ENCODE results near the gene TMX1. TPM values are rescaled to one million over a fixed set of nuclear protein-coding genes. Genes with fewer than 3 reads are reported as not detected.

TMX1 gene
- total and polyA plus RNA-seq, 5 donors = 4.3 to 12.5 (median 9.9) TPM

Other genes starting within 250 kb of the TMX1 start
- 1 to 10 TPM in 1 of 4 donors, under 1 TPM in 3; 0.29 to 1.2 (median 0.56) TPM for gene TRIM9, start 145.1 kb upstream of the TMX1 start, total RNA-seq
- 0.79 TPM for gene TRIM9, start 145.1 kb upstream of the TMX1 start, polyA plus RNA-seq

Measured in right cardiac atrium (tissue), 5 donors.